Fibroblast of lung (primary cell): Measurements from ENCODE around the gene METTL18.

ENCODE experiments used
- EZH2 ChIP-seq: IDR thresholded peaks from 2 replicates; pipeline ENCODE4 v1.5.1; 2012; ENCODE audit warnings: low read length, control low read depth, mild to moderate bottlenecking; ENCODE audit errors: missing control alignments
- TF ChIP-seq, protein P1 (sequence below), 2 donors: IDR thresholded peaks in 1 of 2; conservative IDR thresholded peaks in 1 of 2; 1 replicate in 1 of 2; 2 replicates in 1 of 2; pipeline ENCODE4 v1.5.1; 2011 to 2012; ENCODE audit warnings: low read length in 2 of 2, control low read depth in 1 of 2, inconsistent platforms in 1 of 2, low read depth in 1 of 2, mild to moderate bottlenecking in 1 of 2

GRCh38 chr1:169746550-169746949, 48.2 kb downstream of the METTL18 start:
- TF ChIP-seq, protein P1, sequence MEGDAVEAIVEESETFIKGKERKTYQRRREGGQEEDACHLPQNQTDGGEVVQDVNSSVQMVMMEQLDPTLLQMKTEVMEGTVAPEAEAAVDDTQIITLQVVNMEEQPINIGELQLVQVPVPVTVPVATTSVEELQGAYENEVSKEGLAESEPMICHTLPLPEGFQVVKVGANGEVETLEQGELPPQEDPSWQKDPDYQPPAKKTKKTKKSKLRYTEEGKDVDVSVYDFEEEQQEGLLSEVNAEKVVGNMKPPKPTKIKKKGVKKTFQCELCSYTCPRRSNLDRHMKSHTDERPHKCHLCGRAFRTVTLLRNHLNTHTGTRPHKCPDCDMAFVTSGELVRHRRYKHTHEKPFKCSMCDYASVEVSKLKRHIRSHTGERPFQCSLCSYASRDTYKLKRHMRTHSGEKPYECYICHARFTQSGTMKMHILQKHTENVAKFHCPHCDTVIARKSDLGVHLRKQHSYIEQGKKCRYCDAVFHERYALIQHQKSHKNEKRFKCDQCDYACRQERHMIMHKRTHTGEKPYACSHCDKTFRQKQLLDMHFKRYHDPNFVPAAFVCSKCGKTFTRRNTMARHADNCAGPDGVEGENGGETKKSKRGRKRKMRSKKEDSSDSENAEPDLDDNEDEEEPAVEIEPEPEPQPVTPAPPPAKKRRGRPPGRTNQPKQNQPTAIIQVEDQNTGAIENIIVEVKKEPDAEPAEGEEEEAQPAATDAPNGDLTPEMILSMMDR (conservative IDR thresholded peaks at IDR 0.05 in 1 of 2, IDR thresholded peaks at IDR 0.05 in 1 of 2; ENCODE audit: low read depth in 1 of 2, low read length in 2 of 2), result no peak
- no peak for TF ChIP-seq EZH2
